Ishikawa (cell line): ENCODE measurements around the gene CRTC2.

Source experiments
- CEBPB ChIP-seq: IDR thresholded peaks from 2 replicates; pipeline ENCODE4 v1.6.1; 2012
- EGR1 ChIP-seq: IDR thresholded peaks from 2 replicates; pipeline ENCODE4 v1.6.1; 2012
- EP300 ChIP-seq: IDR thresholded peaks from 2 replicates; pipeline ENCODE4 v1.6.1; 2012; ENCODE audit warnings: borderline replicate concordance
- FOXM1 ChIP-seq: IDR thresholded peaks from 2 replicates; pipeline ENCODE4 v1.6.1; 2012; ENCODE audit warnings: low read depth, borderline replicate concordance
- NFIC ChIP-seq: IDR thresholded peaks from 2 replicates; pipeline ENCODE4 v1.6.1; 2012
- RAD21 ChIP-seq: IDR thresholded peaks from 2 replicates; pipeline ENCODE4 v1.6.1; 2012; ENCODE audit warnings: low read depth
- TAF1 ChIP-seq: IDR thresholded peaks from 2 replicates; pipeline ENCODE4 v1.6.1; 2012; ENCODE audit warnings: low read depth, mild to moderate bottlenecking
- TEAD4 ChIP-seq: IDR thresholded peaks from 2 replicates; pipeline ENCODE4 v1.6.1; 2012
- YY1 ChIP-seq: IDR thresholded peaks from 2 replicates; pipeline ENCODE4 v1.6.1; 2012; ENCODE audit warnings: low read depth
- TF ChIP-seq, protein P1 (sequence below): IDR thresholded peaks from 2 replicates; pipeline ENCODE4 v1.6.1; 2012
- TF ChIP-seq, protein P2 (sequence below): IDR thresholded peaks from 2 replicates; pipeline ENCODE4 v1.6.1; 2012; ENCODE audit warnings: low read depth, mild to moderate bottlenecking

DNA sequence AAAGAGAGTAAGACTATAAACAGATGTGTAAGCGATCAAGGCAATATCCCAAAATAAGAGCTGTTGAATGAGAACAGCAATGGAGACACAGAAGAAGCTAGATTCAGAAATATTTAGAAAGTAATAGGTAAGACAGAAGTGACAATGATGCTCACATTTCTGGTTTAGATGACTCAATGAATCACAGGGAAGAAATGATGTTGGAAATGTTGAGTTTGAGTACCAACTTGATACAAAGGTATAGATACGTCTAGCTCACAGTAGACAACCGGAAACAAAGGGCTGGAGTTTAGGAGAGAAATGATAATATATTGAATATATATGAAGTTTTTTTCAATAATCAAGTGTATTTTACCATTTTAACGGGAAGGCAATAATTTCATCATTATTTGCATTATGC lies 42.1 kb downstream of the CRTC2 start:
- TF ChIP-seq EGR1 (no peak), EP300 (no peak), YY1 (no peak), TEAD4 (no peak), FOXM1 (no peak), TAF1 (no peak), CEBPB (no peak), RAD21 (no peak), NFIC (no peak)
- TF ChIP-seq, protein P1, sequence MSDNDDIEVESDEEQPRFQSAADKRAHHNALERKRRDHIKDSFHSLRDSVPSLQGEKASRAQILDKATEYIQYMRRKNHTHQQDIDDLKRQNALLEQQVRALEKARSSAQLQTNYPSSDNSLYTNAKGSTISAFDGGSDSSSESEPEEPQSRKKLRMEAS, result no peak
- TF ChIP-seq, protein P2, sequence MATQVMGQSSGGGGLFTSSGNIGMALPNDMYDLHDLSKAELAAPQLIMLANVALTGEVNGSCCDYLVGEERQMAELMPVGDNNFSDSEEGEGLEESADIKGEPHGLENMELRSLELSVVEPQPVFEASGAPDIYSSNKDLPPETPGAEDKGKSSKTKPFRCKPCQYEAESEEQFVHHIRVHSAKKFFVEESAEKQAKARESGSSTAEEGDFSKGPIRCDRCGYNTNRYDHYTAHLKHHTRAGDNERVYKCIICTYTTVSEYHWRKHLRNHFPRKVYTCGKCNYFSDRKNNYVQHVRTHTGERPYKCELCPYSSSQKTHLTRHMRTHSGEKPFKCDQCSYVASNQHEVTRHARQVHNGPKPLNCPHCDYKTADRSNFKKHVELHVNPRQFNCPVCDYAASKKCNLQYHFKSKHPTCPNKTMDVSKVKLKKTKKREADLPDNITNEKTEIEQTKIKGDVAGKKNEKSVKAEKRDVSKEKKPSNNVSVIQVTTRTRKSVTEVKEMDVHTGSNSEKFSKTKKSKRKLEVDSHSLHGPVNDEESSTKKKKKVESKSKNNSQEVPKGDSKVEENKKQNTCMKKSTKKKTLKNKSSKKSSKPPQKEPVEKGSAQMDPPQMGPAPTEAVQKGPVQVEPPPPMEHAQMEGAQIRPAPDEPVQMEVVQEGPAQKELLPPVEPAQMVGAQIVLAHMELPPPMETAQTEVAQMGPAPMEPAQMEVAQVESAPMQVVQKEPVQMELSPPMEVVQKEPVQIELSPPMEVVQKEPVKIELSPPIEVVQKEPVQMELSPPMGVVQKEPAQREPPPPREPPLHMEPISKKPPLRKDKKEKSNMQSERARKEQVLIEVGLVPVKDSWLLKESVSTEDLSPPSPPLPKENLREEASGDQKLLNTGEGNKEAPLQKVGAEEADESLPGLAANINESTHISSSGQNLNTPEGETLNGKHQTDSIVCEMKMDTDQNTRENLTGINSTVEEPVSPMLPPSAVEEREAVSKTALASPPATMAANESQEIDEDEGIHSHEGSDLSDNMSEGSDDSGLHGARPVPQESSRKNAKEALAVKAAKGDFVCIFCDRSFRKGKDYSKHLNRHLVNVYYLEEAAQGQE, result no peak
